Mesenchymal stem cell (in vitro differentiated cells and primary cell): Measurements from ENCODE around the gene HNF4A.

Experiments used
- DNase-seq: peaks from one replicate; pipeline ENCODE4 v3.0.0-alpha.2; 2013
- H2AFZ ChIP-seq: one replicate; pipeline ENCODE4 v1.6.1; 2013; ENCODE audit warnings: low read depth, mild to moderate bottlenecking, control low read depth, inconsistent platforms, low read length, moderate library complexity
- H2AK5ac ChIP-seq: 2 replicates; pipeline ENCODE4 v1.6.1; 2013; ENCODE audit warnings: low read length, moderate library complexity, mild to moderate bottlenecking, inconsistent platforms; ENCODE audit not compliant: severe bottlenecking
- H2BK120ac ChIP-seq: one replicate; pipeline ENCODE4 v1.6.1; 2013; ENCODE audit warnings: low read depth, mild to moderate bottlenecking, inconsistent platforms, low read length, moderate library complexity
- H2BK12ac ChIP-seq, 2 experiments: one replicate each; pipeline ENCODE4 v1.6.1; 2013; ENCODE audit warnings: inconsistent platforms in 2 of 2, low read length in 2 of 2, mild to moderate bottlenecking in 2 of 2, moderate library complexity in 2 of 2, control low read depth in 1 of 2
- H2BK15ac ChIP-seq: one replicate; pipeline ENCODE4 v1.6.1; 2013; ENCODE audit warnings: mild to moderate bottlenecking, low read depth, inconsistent platforms; ENCODE audit not compliant: poor library complexity, severe bottlenecking
- H2BK5ac ChIP-seq: 2 replicates; pipeline ENCODE4 v1.6.1; 2013; ENCODE audit warnings: low read depth, mild to moderate bottlenecking, low read length, control low read depth, inconsistent platforms; ENCODE audit not compliant: poor library complexity, severe bottlenecking
- H3K14ac ChIP-seq, 2 experiments: one replicate each; pipeline ENCODE4 v1.6.1; 2013; ENCODE audit warnings: inconsistent platforms in 2 of 2, low read length in 2 of 2, control low read depth in 1 of 2, mild to moderate bottlenecking in 1 of 2, moderate library complexity in 1 of 2
- H3K18ac ChIP-seq, 2 experiments: one replicate each; pipeline ENCODE4 v1.6.1; 2013; ENCODE audit warnings: inconsistent platforms in 2 of 2, low read length in 2 of 2, control low read depth in 1 of 2, low read depth in 1 of 2, mild to moderate bottlenecking in 1 of 2
- H3K23ac ChIP-seq, 2 experiments: one replicate each; pipeline ENCODE4 v1.6.1; 2013; ENCODE audit warnings: inconsistent platforms in 2 of 2, low read length in 2 of 2, mild to moderate bottlenecking in 2 of 2, moderate library complexity in 2 of 2, control low read depth in 1 of 2
- H3K27ac ChIP-seq: 2 replicates; pipeline ENCODE4 v1.5.1; 2013; ENCODE audit warnings: mild to moderate bottlenecking, moderate library complexity, low read length, control low read depth, inconsistent platforms; ENCODE audit not compliant: poor library complexity, severe bottlenecking
- H3K27me3 ChIP-seq, 2 experiments: 2 replicates each; pipeline versions ENCODE4 v1.6.1 to v1.7.0; 2013; ENCODE audit warnings: low read length in 2 of 2, mild to moderate bottlenecking in 2 of 2, moderate library complexity in 2 of 2, control low read depth in 1 of 2, inconsistent platforms in 1 of 2; ENCODE audit not compliant: control insufficient read depth in 1 of 2, insufficient read depth in 1 of 2
- H3K36me3 ChIP-seq, 2 experiments: 2 replicates each; pipeline versions ENCODE4 v1.6.1 to v1.7.0; 2013; ENCODE audit warnings: low read length in 2 of 2, control low read depth in 1 of 2, inconsistent platforms in 1 of 2, low read depth in 1 of 2, mild to moderate bottlenecking in 1 of 2; ENCODE audit not compliant: insufficient read depth in 2 of 2, control insufficient read depth in 1 of 2
- H3K4ac ChIP-seq, 2 experiments: one replicate each; pipeline ENCODE4 v1.6.1; 2013; ENCODE audit warnings: inconsistent platforms in 2 of 2, low read length in 2 of 2, mild to moderate bottlenecking in 2 of 2, moderate library complexity in 2 of 2, control low read depth in 1 of 2, low read depth in 1 of 2
- H3K4me1 ChIP-seq: 2 replicates; pipeline ENCODE4 v1.6.1; 2013; ENCODE audit warnings: low read depth, low read length, control low read depth; ENCODE audit not compliant: control insufficient read depth, insufficient read depth
- H3K4me2 ChIP-seq: 2 replicates; pipeline ENCODE4 v1.6.1; 2013; ENCODE audit warnings: low read length, mild to moderate bottlenecking, inconsistent platforms; ENCODE audit not compliant: poor library complexity, severe bottlenecking
- H3K4me3 ChIP-seq, 2 experiments: 2 replicates each; pipeline versions ENCODE4 v1.5.1 to v1.7.0; 2013; ENCODE audit warnings: low read length in 2 of 2, mild to moderate bottlenecking in 2 of 2, control low read depth in 1 of 2, low read depth in 1 of 2; ENCODE audit not compliant: insufficient read depth in 1 of 2
- H3K79me1 ChIP-seq: replicated peaks from 2 replicates; pipeline ENCODE4 v1.6.1; 2013; ENCODE audit warnings: mild to moderate bottlenecking, control low read depth, low read length, inconsistent platforms; ENCODE audit not compliant: poor library complexity, severe bottlenecking
- H3K9ac ChIP-seq: 2 replicates; pipeline ENCODE4 v1.7.0; 2013; ENCODE audit warnings: mild to moderate bottlenecking, low read length, moderate library complexity
- H3K9me3 ChIP-seq: 2 replicates; pipeline ENCODE4 v1.7.0; 2013; ENCODE audit warnings: mild to moderate bottlenecking, low read length; ENCODE audit not compliant: control insufficient read depth
- H4K8ac ChIP-seq: one replicate; pipeline ENCODE4 v1.6.1; 2013; ENCODE audit warnings: inconsistent platforms, mild to moderate bottlenecking, low read length, moderate library complexity
- H4K91ac ChIP-seq: one replicate; pipeline ENCODE4 v1.6.1; 2013; ENCODE audit warnings: mild to moderate bottlenecking, low read length, inconsistent platforms
- WGBS: methylation state at CpG from one replicate; pipeline ENCODE4 v1.1.7; 2013; ENCODE audit warnings: mixed read lengths; 5-methylcytosine and 5-hydroxymethylcytosine counted together

HNF4A gene

DNA sequence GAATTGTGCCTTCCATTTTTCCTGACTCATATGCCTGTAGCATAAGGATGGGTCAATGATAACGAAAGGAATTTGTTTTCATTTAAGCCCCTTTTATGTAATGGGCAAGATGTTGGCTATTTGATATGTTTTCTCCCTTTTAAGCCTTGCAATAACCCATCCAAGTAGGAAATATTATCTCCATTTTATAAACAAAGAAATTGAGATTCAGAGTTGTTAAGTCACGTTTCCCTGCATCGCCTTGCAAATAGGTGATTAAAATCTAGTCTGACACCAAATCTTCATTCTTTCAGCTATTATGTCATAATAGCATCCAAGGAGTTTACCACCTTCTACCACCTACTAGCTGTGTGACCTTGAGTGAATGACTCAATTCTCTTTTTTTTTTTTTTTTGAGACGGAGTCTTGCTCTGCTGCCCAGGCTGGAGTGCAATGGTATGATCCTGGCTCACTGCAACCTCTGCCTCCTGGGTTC lies 7.0 kb downstream of the HNF4A start:
- Histone ChIP-seq H3K14ac (no peak overlapping the region), H2BK5ac (no peak overlapping the region), H3K18ac (no peak overlapping the region), H3K36me3 (no peaks in the 10 kb centered on the region), H3K79me1 (no peaks in the 10 kb centered on the region), H3K27me3 (peaks cover 20 to 36% of the 10 kb centered on the region in 2 experiments), H3K9ac (no peak overlapping the region), H3K4me3 (no peak overlapping the region), H4K91ac (no peak overlapping the region), H3K4me1 (no peaks in the 10 kb centered on the region), H2BK120ac (no peak overlapping the region), H3K4ac (no peak overlapping the region), H2AK5ac (no peak overlapping the region), H3K9me3 (no peaks in the 10 kb centered on the region), H3K23ac (no peak overlapping the region), H2AFZ (no peak overlapping the region), H3K27ac (no peak overlapping the region), H4K8ac (no peak overlapping the region), H3K4me2 (no peak overlapping the region), H2BK15ac (no peak overlapping the region), H2BK12ac (no peak overlapping the region)
- no peak for DNase-seq
- WGBS = 96% methylated on average over 2 of the region's 4 CpGs

DNA sequence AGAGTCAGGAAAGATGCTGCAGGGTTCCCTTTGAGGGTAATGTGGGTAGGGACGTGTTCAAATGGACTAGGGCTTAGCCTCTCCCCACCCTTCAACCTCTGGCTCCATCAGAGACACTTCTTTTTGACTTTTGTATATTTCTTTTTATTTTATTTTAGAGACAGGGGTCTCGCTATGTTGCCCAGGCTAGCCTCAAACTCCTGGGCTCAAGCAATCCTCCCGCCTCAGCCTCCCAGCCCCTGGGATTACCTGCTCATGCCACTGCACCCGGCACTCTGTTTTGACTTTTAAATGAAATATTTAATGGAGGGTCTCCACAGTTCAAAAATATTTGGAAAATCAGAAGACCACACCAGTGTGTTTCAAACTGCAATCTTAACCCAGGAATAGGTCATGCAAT lies 8.6 kb downstream of the HNF4A start:
- no peak for DNase-seq
- Histone ChIP-seq H3K79me1 (no peaks in the 10 kb centered on the region), H3K36me3 (no peaks in the 10 kb centered on the region), H3K4ac (no peak overlapping the region), H2BK15ac (no peak overlapping the region), H3K4me3 (no peak overlapping the region), H3K18ac (no peak overlapping the region), H2AFZ (no peak overlapping the region), H3K4me2 (no peak overlapping the region), H4K91ac (no peak overlapping the region), H2AK5ac (no peak overlapping the region), H3K27ac (no peak overlapping the region), H3K9me3 (no peaks in the 10 kb centered on the region), H2BK120ac (no peak overlapping the region), H3K14ac (no peak overlapping the region), H3K4me1 (no peaks in the 10 kb centered on the region), H2BK12ac (no peak overlapping the region), H3K9ac (no peak overlapping the region), H2BK5ac (no peak overlapping the region), H4K8ac (no peak overlapping the region), H3K27me3 (peaks cover 13 to 21% of the 10 kb centered on the region in 2 experiments), H3K23ac (no peak overlapping the region)
- WGBS = no CpG with 5 or more reads among the region's 4 CpGs

DNA sequence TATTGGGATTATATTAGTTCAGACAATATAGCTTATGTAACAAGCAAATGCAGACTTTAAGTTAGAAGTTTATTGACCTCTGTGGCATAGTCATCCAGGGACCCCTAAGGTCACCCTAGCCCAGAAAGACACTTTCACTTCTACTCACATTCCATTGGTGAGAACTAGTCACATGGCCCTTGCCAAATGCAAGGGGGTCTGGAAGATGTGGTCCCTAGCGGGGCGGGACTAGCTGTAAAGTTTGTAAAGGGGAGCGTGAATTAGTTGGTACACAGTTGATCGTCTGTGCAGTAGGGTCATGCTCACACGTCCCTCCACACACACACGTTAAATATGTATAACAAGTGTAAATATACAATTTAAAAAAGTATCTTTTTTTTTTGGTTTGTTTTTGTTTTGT lies 9.3 kb downstream of the HNF4A start:
- Histone ChIP-seq H3K4me1 (no peaks in the 10 kb centered on the region), H3K23ac (no peak overlapping the region), H3K27ac (no peak overlapping the region), H4K8ac (no peak overlapping the region), H3K27me3 (peaks cover 6 to 15% of the 10 kb centered on the region in 2 experiments), H4K91ac (no peak overlapping the region), H2BK5ac (no peak overlapping the region), H3K4ac (no peak overlapping the region), H2AFZ (no peak overlapping the region), H3K14ac (no peak overlapping the region), H3K9ac (no peak overlapping the region), H3K9me3 (no peaks in the 10 kb centered on the region), H2BK15ac (no peak overlapping the region), H3K4me2 (no peak overlapping the region), H2AK5ac (no peak overlapping the region), H3K4me3 (no peak overlapping the region), H3K79me1 (no peaks in the 10 kb centered on the region), H3K18ac (no peak overlapping the region), H3K36me3 (no peaks in the 10 kb centered on the region), H2BK12ac (no peak overlapping the region), H2BK120ac (no peak overlapping the region)
- no peak for DNase-seq
- WGBS = no CpG with 5 or more reads among the region's 6 CpGs

DNA sequence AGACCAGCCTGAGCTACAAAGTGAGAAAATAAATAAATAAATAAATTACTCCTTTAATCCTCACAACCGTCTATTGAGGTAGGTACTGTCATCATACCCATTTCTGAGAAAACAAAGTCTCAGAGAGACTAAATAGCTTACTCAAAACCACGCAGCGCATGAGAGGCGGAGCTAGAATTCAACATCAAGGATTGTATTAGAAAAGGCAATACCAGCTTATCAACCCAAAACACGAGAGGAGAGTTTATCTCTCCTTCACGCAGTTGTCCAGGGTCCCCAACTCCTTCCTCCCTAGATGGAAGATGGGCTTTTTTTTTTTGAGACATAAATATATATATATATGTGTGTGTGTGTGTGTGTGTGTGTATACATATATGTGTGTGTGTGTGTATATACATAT lies 12.2 kb downstream of the HNF4A start:
- no peak overlapping the region for H2AK5ac ChIP-seq
- no peak overlapping the region for H4K91ac ChIP-seq
- 95% methylated on average over 5 of the region's 6 CpGs for WGBS
- H2AFZ ChIP-seq = no peak overlapping the region
- no peak overlapping the region for H3K4ac ChIP-seq
- no peak overlapping the region for H3K27ac ChIP-seq
- no peaks in the 10 kb centered on the region for H3K9me3 ChIP-seq
- H2BK12ac ChIP-seq = no peak overlapping the region
- no peak overlapping the region for H3K4me3 ChIP-seq
- H3K9ac ChIP-seq = no peak overlapping the region
- H3K23ac ChIP-seq = no peak overlapping the region
- H2BK15ac ChIP-seq = no peak overlapping the region
- H3K79me1 ChIP-seq = no peaks in the 10 kb centered on the region
- no peak overlapping the region for H3K18ac ChIP-seq
- peak overlapping the region; percentile 44 for H2BK5ac ChIP-seq
- H2BK120ac ChIP-seq = no peak overlapping the region
- H3K4me1 ChIP-seq = peaks cover 4% of the 10 kb centered on the region
- no peak for DNase-seq
- H3K4me2 ChIP-seq = no peak overlapping the region
- no peaks in the 10 kb centered on the region for H3K36me3 ChIP-seq
- H3K14ac ChIP-seq = no peak overlapping the region
- no peak overlapping the region for H4K8ac ChIP-seq
- H3K27me3 ChIP-seq = peaks cover 0 to 6% of the 10 kb centered on the region in 2 experiments
